ENCODE data around the gene NECAB2. TPM values are rescaled to one million over a fixed set of nuclear protein-coding genes. Genes with fewer than 3 reads are reported as not detected.

NECAB2 gene
- total RNA-seq, 1 donor from 2014 or later, result not detected

GRCh38 chr16:84024854-84025253 is 56.8 kb downstream of the NECAB2 start:
- POLR2A ChIA-PET, result no interaction called here
- intact Hi-C loops (cut with micrococcal nuclease), result no loop called here
- no peak for ATAC-seq (ENCODE audit: low read depth)
- H3K4me3 Mint-ChIP-seq, result no peak overlapping the region
- DNase-seq, result no peak
- CTCF ChIA-PET, result no interaction called here
- H3K9me3 Mint-ChIP-seq, result peaks cover 13% of the 10 kb centered on the region
- H3K27ac Mint-ChIP-seq, result no peak overlapping the region
- no peak for TF ChIP-seq CTCF (IDR thresholded peaks at IDR 0.05)
- H3K36me3 Mint-ChIP-seq (ENCODE audit: low read depth), result no peaks in the 10 kb centered on the region
- peaks cover 5% of the 10 kb centered on the region for H3K4me1 Mint-ChIP-seq
- H3K27me3 Mint-ChIP-seq, result peaks cover 22% of the 10 kb centered on the region

GRCh38 chr16:84026606-84027005 is 58.6 kb downstream of the NECAB2 start:
- Mint-ChIP-seq H3K27me3 (peaks cover 30% of the 10 kb centered on the region), H3K9me3 (peaks cover 6% of the 10 kb centered on the region), H3K36me3 (ENCODE audit: low read depth) (no peaks in the 10 kb centered on the region), H3K27ac (no peak overlapping the region), H3K4me1 (peaks cover 5% of the 10 kb centered on the region), H3K4me3 (no peak overlapping the region)
- ChIA-PET POLR2A (no interaction called here), CTCF (no interaction called here)
- no peak for ATAC-seq (ENCODE audit: low read depth)
- no peak for TF ChIP-seq CTCF (IDR thresholded peaks at IDR 0.05)
- intact Hi-C loops (cut with micrococcal nuclease), result no loop called here
- DNase-seq, result no peak

- Mint-ChIP-seq H3K27ac (no peak overlapping the region), H3K4me1 (peaks cover 5% of the 10 kb centered on the region), H3K27me3 (peaks cover 30% of the 10 kb centered on the region), H3K9me3 (no peaks in the 10 kb centered on the region), H3K4me3 (no peak overlapping the region), H3K36me3 (ENCODE audit: low read depth) (no peaks in the 10 kb centered on the region)
- CTCF ChIA-PET, result no interaction called here
- TF ChIP-seq CTCF (IDR thresholded peaks at IDR 0.05), result no peak
- ATAC-seq (ENCODE audit: low read depth) (no peak), DNase-seq (no peak)
- intact Hi-C loops (cut with micrococcal nuclease), result no loop called here
- POLR2A ChIA-PET, result no interaction called here
Observed at GRCh38 chr16:84027625-84028024, 59.6 kb downstream of the NECAB2 start.

GRCh38 chr16:84029297-84030047 is 61.4 kb downstream of the NECAB2 start:
- no peak for ATAC-seq (ENCODE audit: low read depth)
- ChIA-PET CTCF (no interaction called here), POLR2A (interaction anchor here (0.5 kb wide), 1 partner anchor 213 kb away, joined by 3 read pairs; no protein-coding TSS in a partner anchor)
- no peak for TF ChIP-seq CTCF (IDR thresholded peaks at IDR 0.05)
- intact Hi-C loops (cut with micrococcal nuclease), result no loop called here
- peaks cover 5% of the 10 kb centered on the region for H3K4me1 Mint-ChIP-seq
- no peak overlapping the region for H3K4me3 Mint-ChIP-seq
- H3K36me3 Mint-ChIP-seq (ENCODE audit: low read depth), result no peaks in the 10 kb centered on the region
- H3K27me3 Mint-ChIP-seq, result peaks cover 30% of the 10 kb centered on the region
- no peak overlapping the region for H3K27ac Mint-ChIP-seq
- DNase-seq, result no peak
- H3K9me3 Mint-ChIP-seq, result no peaks in the 10 kb centered on the region

GRCh38 chr16:84031556-84031955 is 63.5 kb downstream of the NECAB2 start:
- no peak for TF ChIP-seq CTCF (IDR thresholded peaks at IDR 0.05)
- DNase-seq, result no peak
- peaks cover 5% of the 10 kb centered on the region for H3K4me1 Mint-ChIP-seq
- intact Hi-C loops (cut with micrococcal nuclease), result no loop called here
- no peaks in the 10 kb centered on the region for H3K36me3 Mint-ChIP-seq (ENCODE audit: low read depth)
- H3K27ac Mint-ChIP-seq, result no peak overlapping the region
- no peak overlapping the region for H3K4me3 Mint-ChIP-seq
- POLR2A ChIA-PET, result no interaction called here
- ATAC-seq (ENCODE audit: low read depth), result no peak
- CTCF ChIA-PET, result no interaction called here
- peaks cover 3% of the 10 kb centered on the region for H3K9me3 Mint-ChIP-seq
- peaks cover 28% of the 10 kb centered on the region for H3K27me3 Mint-ChIP-seq

All from activated B cell treated with CpG ODN at 0.5 μM for 24 hours (primary cell).